ENCODE data around the gene ZNF219. TPM values are rescaled to one million over a fixed set of nuclear protein-coding genes. Genes with fewer than 3 reads are reported as not detected.
A peak's percentile ranks its signal among the peaks of the same experiment; 100 is the strongest.

The ZNF219 gene
- total and polyA plus RNA-seq, 10 of the 15 experiments (the other 5 are each of a cell fraction or from before 2014, with no cell fraction given), result 0.16 to 6.4 (median 1.9) TPM

DNA sequence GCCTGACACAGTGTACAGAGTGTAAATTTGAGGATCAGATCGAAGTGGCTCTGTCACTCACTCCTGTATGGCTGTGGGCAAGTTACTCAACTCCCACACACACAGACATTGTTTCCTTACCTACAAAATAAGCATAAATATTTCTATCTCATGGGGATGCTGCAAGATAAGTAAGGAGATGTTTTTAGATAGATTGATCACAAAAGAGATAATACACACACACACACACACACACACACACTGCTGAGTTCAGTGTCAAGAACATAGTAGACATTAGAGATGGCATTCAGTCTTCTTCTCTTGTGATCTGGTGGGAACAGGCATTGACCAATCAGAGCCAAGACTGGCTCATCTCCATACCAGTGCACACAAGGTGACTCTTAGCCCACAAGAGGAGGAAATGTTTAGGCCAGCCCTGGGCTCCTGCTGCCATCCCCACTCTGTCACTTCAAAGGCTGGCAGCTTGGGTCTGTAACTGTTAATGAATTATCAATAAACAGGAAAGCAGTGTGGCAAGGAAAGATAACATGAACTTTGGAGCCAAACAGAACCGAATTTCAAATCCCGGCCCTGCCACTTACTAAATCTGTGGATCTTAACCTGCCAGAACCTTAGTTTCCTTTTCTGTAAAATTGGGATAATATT is 44.2 kb downstream of the ZNF219 start:
- FAIRE-seq (no peak), DNase-seq (ENCODE audit: low read depth, low spot score) (no peak), ATAC-seq (peak; percentile 57; the same call in 2 of the 3 replicates)
- no TSS peak for BruUV-seq (replicated peaks)
- H3K27ac ChIP-seq (ENCODE audit: control insufficient read depth, insufficient read depth), result no peak overlapping the region
- TF ChIP-seq SMARCA5 (IDR thresholded peaks at IDR 0.05) (no peak), NFYB (IDR thresholded peaks at IDR 0.05; ENCODE audit: insufficient read depth, low read depth, low read length) (0 out of 2 replicates have a peak, but pooled peaks have one; percentile 14)
- intact Hi-C loops (cut with micrococcal nuclease; ENCODE audit: unreplicated experiment), result no loop called here
- SMC1A ChIA-PET (ENCODE audit: uncharacterized antibody, unreplicated experiment), result no interaction called here
- POLR2A ChIA-PET, result no interaction called here
- WGBS (ENCODE audit: insufficient coverage, insufficient replicate concordance, low lambda C conversion rate, missing lambda C conversion rate), result 32% methylated on average over 3 of the region's 3 CpGs
- in situ Hi-C loops (cut with MboI), result no loop called here
- no peak overlapping the region for H2AFZ ChIP-seq (ENCODE audit: control insufficient read depth, low read depth, low read length)
- H3K79me2 ChIP-seq (ENCODE audit: control insufficient read depth, insufficient read depth, low read length), result no peaks in the 10 kb centered on the region
- H3K9me3 ChIP-seq (replicated peaks; ENCODE audit: control insufficient read depth, insufficient read depth, low read length), result no peaks in the 10 kb centered on the region
- RAD21 ChIA-PET (ENCODE audit: unreplicated experiment), result no interaction called here
- H3K27me3 ChIP-seq (replicated peaks in 1 of 2; ENCODE audit: control insufficient read depth in 2 of 2, insufficient read depth in 2 of 2, low read length in 1 of 2), result no peaks in the 10 kb centered on the region
- H4K20me1 ChIP-seq (ENCODE audit: control insufficient read depth, insufficient read depth), result no peaks in the 10 kb centered on the region
- no peak overlapping the region for H3K9ac ChIP-seq (ENCODE audit: control insufficient read depth, insufficient read depth, low read length)
- H3K4me3 ChIP-seq, result no peak overlapping the region
- H3K4me2 ChIP-seq (ENCODE audit: control insufficient read depth, insufficient read depth), result no peak overlapping the region
- CTCF ChIA-PET, result interaction anchor here (1.0 to 1.5 kb wide), 2 partner anchors 39 to 49 kb away, joined by 5 read pairs; no protein-coding TSS in a partner anchor
- no peaks in the 10 kb centered on the region for H3K4me1 ChIP-seq (ENCODE audit: control insufficient read depth, insufficient read depth, low read length)
- no peaks in the 10 kb centered on the region for H3K36me3 ChIP-seq (ENCODE audit: control insufficient read depth in 2 of 2, insufficient read depth in 2 of 2, low read length in 1 of 2)

DNA sequence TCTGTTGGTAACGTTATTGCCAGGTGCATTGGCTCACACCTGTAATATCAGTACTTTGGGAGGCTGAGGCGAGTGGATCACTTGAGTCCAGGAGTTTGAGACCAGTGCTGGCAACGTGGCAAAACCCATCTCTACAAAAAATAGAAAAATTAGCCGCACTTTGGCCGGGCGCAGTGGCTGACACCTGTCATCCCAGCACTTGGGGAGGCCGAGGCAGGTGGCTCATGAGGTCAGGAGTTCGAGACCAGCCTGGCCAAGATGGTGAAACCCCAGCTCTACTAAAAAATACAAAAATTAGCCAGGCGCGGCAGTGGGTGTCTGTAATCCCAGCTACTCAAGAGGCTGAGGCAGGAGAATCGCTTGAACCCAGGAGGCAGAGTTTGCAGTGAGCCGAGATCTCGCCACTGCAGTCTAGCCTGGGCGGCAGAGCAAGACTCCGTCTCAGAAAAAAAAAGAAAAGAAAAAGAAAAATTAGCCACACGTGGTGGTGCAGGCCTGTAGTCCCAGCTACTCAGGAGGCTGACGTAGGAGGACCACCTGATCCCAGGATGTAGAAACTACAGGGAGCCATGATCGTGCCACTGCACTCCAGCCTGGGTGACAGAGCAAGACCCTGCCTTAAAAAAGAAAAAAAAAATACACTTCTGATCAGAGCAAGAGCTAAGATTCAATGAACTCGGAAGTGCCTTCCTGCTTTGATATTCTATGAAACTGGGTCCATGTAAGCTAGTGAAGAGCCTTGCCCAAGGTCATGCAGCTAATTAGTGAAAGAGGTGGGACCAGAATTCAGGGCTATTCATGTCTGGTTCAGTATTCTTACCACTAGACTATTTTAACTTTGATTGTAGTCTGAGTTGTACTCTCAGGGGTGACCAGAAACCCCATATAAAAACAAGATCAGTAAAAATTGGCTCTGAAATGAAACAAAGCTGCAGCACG is 45.0 kb downstream of the ZNF219 start:
- Histone ChIP-seq H4K20me1 (ENCODE audit: control insufficient read depth, insufficient read depth) (no peaks in the 10 kb centered on the region), H3K9me3 (replicated peaks; ENCODE audit: control insufficient read depth, insufficient read depth, low read length) (no peaks in the 10 kb centered on the region), H2AFZ (ENCODE audit: control insufficient read depth, low read depth, low read length) (no peak overlapping the region), H3K4me1 (ENCODE audit: control insufficient read depth, insufficient read depth, low read length) (no peaks in the 10 kb centered on the region), H3K9ac (ENCODE audit: control insufficient read depth, insufficient read depth, low read length) (no peak overlapping the region), H3K27me3 (replicated peaks in 1 of 2; ENCODE audit: control insufficient read depth in 2 of 2, insufficient read depth in 2 of 2, low read length in 1 of 2) (no peaks in the 10 kb centered on the region; a peak in 1 of 4 replicates), H3K36me3 (ENCODE audit: control insufficient read depth in 2 of 2, insufficient read depth in 2 of 2, low read length in 1 of 2) (no peaks in the 10 kb centered on the region), H3K79me2 (ENCODE audit: control insufficient read depth, insufficient read depth, low read length) (no peaks in the 10 kb centered on the region), H3K4me3 (no peak overlapping the region), H3K4me2 (ENCODE audit: control insufficient read depth, insufficient read depth) (no peak overlapping the region), H3K27ac (ENCODE audit: control insufficient read depth, insufficient read depth) (no peak overlapping the region)
- no peak for ATAC-seq
- FAIRE-seq, result no peak
- ChIA-PET SMC1A (ENCODE audit: uncharacterized antibody, unreplicated experiment) (no interaction called here), POLR2A (no interaction called here), CTCF (interaction anchor here (1.0 to 1.5 kb wide), 3 partner anchors 33 to 48 kb away, joined by 4 to 5 read pairs (median 5); no protein-coding TSS in a partner anchor), RAD21 (ENCODE audit: unreplicated experiment) (no interaction called here)
- DNase-seq (ENCODE audit: low read depth, low spot score), result no peak
- TF ChIP-seq IKZF1 (conservative IDR thresholded peaks at IDR 0.05) (no peak), ZNF274 (IDR thresholded peaks at IDR 0.05; ENCODE audit: insufficient read depth, insufficient read length) (no peak), NFYB (IDR thresholded peaks at IDR 0.05; ENCODE audit: insufficient read depth, low read depth, low read length) (no peak), CREB1 (IDR thresholded peaks at IDR 0.05; ENCODE audit: low read depth) (no peak), ZNF622 (IDR thresholded peaks at IDR 0.05) (no peak), ZNF24 (IDR thresholded peaks at IDR 0.05) (no peak), ZZZ3 (IDR thresholded peaks at IDR 0.05; ENCODE audit: control insufficient read depth, insufficient read length, low read depth) (no peak), EGR1 (IDR thresholded peaks at IDR 0.05; ENCODE audit: borderline replicate concordance in 1 of 2, low read depth in 2 of 2, low read length in 2 of 2) (no peak), RAD51 (IDR thresholded peaks at IDR 0.05) (no peak)
- BruUV-seq (replicated peaks), result no TSS peak
- intact Hi-C loops (cut with micrococcal nuclease; ENCODE audit: unreplicated experiment), result no loop called here
- in situ Hi-C loops (cut with MboI), result no loop called here
- WGBS (ENCODE audit: insufficient coverage, insufficient replicate concordance, low lambda C conversion rate, missing lambda C conversion rate), result 51% methylated on average over 20 of the region's 20 CpGs
